HG03520 (cell line): ENCODE data around the gene CDK8.
A peak's percentile ranks its signal among the peaks of the same experiment; 100 is the strongest.
"Not testable (repeated sequence)": the region's sequence is repeated elsewhere in the genome, so short reads cannot be mapped to it uniquely, and the experiment has no call there.

Experiments
- ATAC-seq: cut with Tn5 transposase; IDR thresholded peaks from one replicate; pipeline ENCODE4 v1.9.1; 2021; ENCODE audit warnings: mild to moderate bottlenecking, moderate library complexity; ENCODE audit not compliant: unreplicated experiment

Gene CDK8

DNA sequence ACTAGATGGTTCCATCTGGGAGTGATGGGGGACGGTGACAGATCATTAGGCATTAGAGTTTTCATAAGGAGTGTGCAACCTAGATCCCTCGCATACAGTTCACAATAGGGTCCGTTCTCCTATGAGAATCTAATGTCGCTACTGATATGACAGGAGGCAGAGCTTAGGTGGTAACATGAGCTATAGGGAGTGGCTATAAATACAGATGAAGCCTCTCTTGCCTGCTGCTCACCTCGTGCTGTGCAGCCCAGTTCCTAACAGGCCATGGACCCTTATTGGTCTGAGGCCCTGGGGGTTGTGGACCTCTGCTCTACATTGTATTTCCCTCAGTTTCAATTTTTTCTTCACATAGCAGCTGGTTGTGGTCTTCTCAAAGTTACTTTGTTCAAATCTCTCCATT, 56.5 kb downstream of the CDK8 start:
- ATAC-seq, result no peak

GRCh38 chr13:26312019-26312418, 58.1 kb downstream of the CDK8 start:
- not testable (repeated sequence) for ATAC-seq

DNA sequence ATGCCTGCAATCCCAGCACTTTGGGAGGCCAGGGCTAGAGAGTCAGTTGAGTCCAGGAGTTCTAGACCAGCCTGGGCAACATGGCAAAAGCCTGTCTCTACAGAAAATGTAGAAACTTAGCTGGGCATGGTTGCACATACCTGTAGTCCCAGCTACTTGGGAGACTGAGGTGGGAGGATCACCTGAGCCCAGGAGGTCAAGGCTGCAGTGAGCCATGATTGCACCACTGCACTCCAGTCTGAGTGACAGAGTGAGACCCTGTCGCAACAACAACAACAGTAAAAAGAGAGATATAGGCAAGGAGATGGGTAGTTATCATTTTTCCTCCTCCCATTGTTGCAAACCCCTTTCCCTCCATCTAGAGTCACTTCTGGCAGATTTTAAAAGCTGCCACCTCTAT, 62.2 kb downstream of the CDK8 start:
- not testable (repeated sequence) for ATAC-seq

DNA sequence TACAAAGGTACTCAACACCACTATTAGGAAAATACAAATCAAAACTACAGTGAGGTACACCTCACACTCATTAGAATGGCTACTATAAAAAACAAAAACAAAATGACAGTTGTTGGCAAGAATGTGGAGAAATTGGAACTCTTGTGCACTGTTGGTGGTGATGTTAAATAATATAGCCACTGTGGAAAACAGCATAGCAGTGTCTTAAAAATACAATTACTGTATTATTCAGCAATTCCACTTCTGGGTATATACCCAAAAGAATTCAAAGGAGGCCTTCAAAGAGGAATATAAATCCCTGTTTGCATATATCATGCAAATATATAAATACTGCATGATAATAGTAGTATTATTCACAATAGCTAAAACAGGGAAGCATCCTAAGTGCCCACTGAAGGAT, 66.8 kb downstream of the CDK8 start:
- no peak for ATAC-seq

GRCh38 chr13:26323127-26323526, 69.2 kb downstream of the CDK8 start:
- ATAC-seq, result no peak

DNA sequence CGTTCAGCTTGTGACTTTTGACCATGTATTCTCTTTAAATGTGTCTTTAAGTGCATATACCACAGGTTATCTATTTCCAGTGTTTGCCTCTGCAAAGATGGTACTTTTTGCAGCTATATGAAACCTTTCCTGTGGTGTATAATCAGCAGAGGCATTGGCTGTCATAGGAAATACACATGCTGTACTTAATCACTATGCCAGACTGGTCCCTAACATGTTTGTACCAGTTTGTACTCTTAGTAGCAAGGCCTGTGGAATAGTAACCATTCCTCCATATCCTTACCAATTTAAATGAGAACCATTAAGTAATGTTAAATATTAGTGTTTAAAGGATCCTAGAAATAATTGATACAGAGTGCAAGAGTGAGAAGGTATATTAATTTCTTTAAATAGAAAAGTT, 69.8 kb downstream of the CDK8 start:
- no peak for ATAC-seq

DNA sequence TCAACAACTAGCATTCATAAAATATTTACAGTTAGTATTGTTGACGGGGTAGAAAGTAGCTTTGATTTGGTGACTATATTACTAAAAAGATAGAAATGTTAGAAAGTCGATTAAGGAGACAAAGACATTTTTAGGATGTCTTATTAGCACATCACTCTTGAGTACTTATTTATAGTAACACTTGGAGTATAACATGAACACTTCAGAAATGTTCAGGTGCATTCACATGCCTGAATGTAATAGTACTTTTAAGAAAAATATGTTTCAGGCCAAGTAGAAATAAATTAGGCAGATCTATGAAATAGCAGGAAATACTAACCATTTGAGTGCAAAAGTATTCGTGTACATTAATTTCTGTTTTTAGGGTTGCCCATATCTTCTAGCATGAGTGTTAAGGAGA, 70.4 kb downstream of the CDK8 start:
- no peak for ATAC-seq

DNA sequence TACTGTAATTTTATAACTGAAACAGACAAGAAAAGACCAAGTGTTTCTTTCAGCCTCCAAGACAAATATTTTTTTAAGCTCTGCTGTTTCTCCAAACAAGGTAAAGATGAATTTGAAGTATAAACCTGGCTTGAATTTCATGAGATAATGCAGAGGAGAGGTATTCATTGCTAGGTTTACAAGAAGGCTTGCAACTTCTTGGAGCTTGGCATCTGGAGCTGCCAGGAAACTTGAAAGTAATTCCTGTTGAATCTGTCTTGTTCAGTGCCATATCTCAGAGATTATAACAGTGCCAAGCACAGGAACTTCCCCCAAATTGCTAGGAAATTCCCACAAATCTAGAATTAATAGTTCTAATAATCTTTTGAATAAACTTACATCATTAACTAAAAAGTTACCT, 70.9 kb downstream of the CDK8 start:
- no peak for ATAC-seq

DNA sequence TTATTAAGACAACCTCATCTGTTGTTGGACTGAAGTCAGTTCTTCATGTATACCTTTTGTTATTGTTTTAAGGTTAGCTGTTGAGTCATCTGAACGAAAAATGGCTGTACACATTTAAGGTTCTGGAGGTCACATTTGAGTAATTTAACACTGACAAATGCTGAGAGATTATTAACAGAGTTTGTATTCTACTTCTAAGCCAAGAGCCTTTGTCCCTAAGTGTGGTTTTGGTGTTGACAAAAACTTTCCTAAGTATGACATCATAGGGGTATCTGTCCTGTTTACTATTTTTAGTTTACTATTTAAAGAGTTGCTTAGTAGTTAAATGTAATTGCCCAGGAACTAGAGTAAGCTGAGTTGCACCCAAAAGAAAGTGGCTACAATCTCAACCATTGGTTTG, 71.9 kb downstream of the CDK8 start:
- ATAC-seq, result peak; percentile 85

- ATAC-seq, result no peak
Observed at GRCh38 chr13:26326562-26326961, 72.6 kb downstream of the CDK8 start.

GRCh38 chr13:26327940-26328725, 74.2 kb downstream of the CDK8 start:
- ATAC-seq, result no peak

GRCh38 chr13:26335158-26335557, 81.2 kb downstream of the CDK8 start:
- no peak for ATAC-seq

GRCh38 chr13:26340807-26341206, 86.9 kb downstream of the CDK8 start:
- ATAC-seq, result no peak

DNA sequence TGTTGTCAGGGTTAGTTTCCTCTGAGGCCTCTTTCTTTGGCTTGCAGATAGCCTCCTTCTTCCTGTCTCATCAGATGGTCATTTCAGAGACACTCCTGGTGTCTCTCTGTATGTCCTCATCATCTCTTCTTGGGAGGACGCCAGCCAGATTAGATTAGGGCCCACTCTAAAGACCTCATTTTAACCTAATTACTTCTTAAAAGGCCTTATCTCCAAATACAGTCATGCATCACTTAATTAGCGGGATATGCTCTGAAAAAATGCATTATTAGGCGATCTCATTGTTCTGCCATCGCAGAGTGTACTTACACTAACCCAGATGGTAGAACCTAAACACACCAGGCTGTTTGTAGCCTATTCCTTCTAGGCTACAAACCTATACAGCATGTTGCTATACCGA, 89.0 kb downstream of the CDK8 start:
- no peak for ATAC-seq

- no peak for ATAC-seq
Observed at GRCh38 chr13:26343816-26344215, 89.9 kb downstream of the CDK8 start.

GRCh38 chr13:26344980-26345379, 91.1 kb downstream of the CDK8 start:
- no peak for ATAC-seq

GRCh38 chr13:26348966-26349365, 95.0 kb downstream of the CDK8 start:
- ATAC-seq, result no peak

GRCh38 chr13:26362261-26362660, 108.3 kb downstream of the CDK8 start:
- no peak for ATAC-seq

- no peak for ATAC-seq
Observed at GRCh38 chr13:26370553-26370952, 116.6 kb downstream of the CDK8 start.

DNA sequence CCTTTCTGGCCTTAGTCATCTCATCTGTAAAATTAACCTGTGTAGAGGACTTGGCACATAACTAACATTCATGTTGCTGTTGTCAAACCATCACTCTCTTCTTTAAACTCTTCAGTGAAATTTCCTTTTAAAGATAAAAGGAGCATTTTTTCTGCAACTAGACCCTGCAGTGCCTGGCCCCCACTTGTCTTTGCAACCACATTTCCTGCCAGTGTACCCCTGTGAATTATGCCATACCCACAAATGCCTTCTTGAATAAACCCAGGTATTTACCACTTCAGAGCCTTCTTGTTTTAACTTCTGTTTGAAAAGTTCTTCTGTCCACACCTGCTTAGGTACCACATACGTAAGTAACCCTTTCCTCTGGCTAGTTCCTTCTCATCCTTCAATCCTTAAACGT, 118.8 kb downstream of the CDK8 start:
- no peak for ATAC-seq

DNA sequence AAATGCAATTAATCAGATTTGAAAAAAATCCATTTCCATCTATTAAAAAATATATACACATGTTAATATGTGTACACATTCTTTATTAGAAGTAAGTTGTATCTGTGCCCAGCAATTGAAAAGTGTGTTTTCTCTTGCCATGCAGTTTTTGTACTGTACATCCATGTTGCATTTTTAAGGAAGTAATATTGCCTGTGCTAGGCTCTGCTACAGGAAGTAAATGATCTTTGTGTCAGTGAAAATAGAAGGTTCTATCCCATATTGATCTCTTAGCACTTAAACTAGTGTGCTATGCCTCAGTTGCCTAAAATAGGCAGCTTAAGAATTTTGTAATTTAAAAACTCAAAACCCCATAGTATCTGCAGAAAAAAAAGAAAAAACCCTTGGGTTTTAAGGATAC, 122.5 kb downstream of the CDK8 start:
- ATAC-seq, result no peak

DNA sequence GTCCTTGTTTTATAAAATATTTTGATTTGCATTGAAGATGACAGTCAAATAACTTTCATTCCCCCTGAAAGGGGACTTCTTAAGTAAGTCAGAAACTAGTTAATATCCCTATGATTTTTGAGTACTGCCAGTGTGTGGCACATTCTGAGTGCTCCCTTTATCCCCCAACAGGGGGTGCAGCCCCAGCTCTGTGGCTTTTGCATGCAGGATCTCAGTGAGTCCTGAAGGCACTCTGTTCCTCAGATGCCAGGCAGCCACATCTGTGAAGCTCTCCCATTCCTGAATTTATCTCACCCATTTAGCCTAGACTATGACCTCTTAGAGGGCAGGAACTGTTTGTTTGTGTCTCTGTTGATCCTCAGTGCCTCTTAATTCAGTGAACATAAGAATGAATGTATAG, 123.1 kb downstream of the CDK8 start:
- no peak for ATAC-seq

GRCh38 chr13:26378116-26378515, 124.2 kb downstream of the CDK8 start:
- ATAC-seq, result no peak
